Measurements from ENCODE around the gene RANBP17. TPM values are rescaled to one million over a fixed set of nuclear protein-coding genes. Genes with fewer than 3 reads are reported as not detected.
"Not testable (repeated sequence)": the region's sequence is repeated elsewhere in the genome, so short reads cannot be mapped to it uniquely, and the experiment has no call there.

Gene RANBP17
- total and polyA plus RNA-seq, 3 experiments from 2014 or later = not detected

DNA sequence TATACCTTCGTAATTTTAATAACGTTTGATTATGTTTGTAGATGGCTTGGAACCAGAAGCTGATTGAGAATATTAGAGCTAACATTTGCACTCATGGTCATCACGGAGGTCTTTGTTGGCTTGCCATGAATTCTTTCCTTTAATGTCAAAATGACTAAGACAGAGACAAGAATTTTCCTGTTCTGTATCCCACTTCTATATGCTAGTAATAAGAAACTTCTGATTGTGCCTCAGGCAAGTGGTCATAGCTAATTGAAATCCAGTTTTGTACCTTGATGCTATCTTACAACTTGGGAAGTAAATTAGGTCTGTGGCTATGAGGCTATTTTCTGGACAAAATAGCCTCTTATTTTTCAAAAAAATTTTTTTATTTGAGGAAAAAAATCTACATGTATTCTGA is 167.6 kb downstream of the RANBP17 start:
- Mint-ChIP-seq H3K36me3 (no peaks in the 10 kb centered on the region), H3K27ac (no peak overlapping the region), H3K27me3 (no peaks in the 10 kb centered on the region), H3K9me3 (peaks cover 0 to 5% (median 0%) of the 10 kb centered on the region in 5 donors), H3K4me1 (no peaks in the 10 kb centered on the region), H3K4me3 (no peak overlapping the region)
- DNase-seq = no peak
- Histone ChIP-seq H3K27me3 (ENCODE audit: insufficient read depth, low read length, poor library complexity, severe bottlenecking) (no peaks in the 10 kb centered on the region), H3K4me3 (ENCODE audit: low read length) (no peak overlapping the region), H3K36me3 (ENCODE audit: insufficient read depth, low read length) (no peaks in the 10 kb centered on the region), H3K27ac (ENCODE audit: low read depth, low read length) (no peak overlapping the region), H3K9me3 (ENCODE audit: low read length) (no peaks in the 10 kb centered on the region), H3K4me1 (ENCODE audit: insufficient read depth, low read length) (no peaks in the 10 kb centered on the region)
- ChIA-PET POLR2A (no interaction called here), CTCF (no interaction called here)

DNA sequence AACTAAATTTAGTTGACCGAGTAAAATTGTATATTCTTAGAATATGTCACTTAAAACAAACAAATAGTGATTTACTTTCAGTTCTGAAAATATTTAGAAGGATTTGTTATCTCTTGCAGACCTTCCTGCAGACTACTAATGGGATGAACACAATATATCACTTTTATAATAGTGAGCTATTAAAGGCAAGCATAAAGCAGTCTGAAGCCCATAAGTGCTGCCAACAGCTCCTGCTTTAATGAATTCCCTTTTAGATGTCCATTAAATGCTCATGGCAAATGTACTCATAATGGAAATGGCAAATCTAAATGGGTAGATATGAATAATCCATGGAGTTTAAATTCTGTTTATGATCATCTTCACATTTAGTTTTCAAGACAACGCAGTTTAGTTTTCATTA is 170.2 kb downstream of the RANBP17 start:
- Histone ChIP-seq H3K4me3 (ENCODE audit: low read length) (no peak overlapping the region), H3K27ac (ENCODE audit: low read depth, low read length) (no peak overlapping the region), H3K36me3 (ENCODE audit: insufficient read depth, low read length) (no peaks in the 10 kb centered on the region), H3K4me1 (ENCODE audit: insufficient read depth, low read length) (no peaks in the 10 kb centered on the region), H3K9me3 (ENCODE audit: low read length) (no peaks in the 10 kb centered on the region), H3K27me3 (ENCODE audit: insufficient read depth, low read length, poor library complexity, severe bottlenecking) (no peaks in the 10 kb centered on the region)
- CTCF ChIA-PET = no interaction called here
- POLR2A ChIA-PET = no interaction called here
- H3K4me3 Mint-ChIP-seq = no peak overlapping the region
- no peaks in the 10 kb centered on the region for H3K27me3 Mint-ChIP-seq
- no peak overlapping the region for H3K27ac Mint-ChIP-seq
- H3K4me1 Mint-ChIP-seq = no peaks in the 10 kb centered on the region
- peaks cover 0 to 2% (median 0%) of the 10 kb centered on the region in 5 donors for H3K9me3 Mint-ChIP-seq
- H3K36me3 Mint-ChIP-seq = no peaks in the 10 kb centered on the region
- no peak for DNase-seq

DNA sequence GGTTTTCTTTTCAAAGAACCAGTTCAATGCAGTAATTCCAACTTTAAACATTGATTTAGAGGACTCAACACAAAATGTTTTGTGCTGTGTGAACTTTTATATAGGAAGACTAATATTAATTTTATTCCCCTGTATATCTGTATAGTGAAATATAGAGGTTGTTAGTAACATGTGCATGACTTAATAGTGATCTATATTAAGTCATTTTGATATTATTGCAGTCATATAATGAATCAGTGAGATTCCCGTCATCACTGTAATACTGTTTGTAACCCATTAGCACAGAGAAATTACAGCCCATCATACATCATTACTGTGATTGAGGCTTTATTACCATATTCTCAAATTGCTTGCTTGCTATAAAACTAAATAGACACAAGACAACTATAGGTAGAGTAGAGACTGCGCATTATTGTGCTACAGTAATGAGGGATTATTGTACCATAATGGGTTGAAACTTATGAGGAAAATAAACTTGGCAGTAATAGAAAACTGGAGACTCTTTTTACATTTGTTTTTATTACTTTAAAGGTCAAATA is 170.7 kb downstream of the RANBP17 start:
- ChIA-PET CTCF (no interaction called here), POLR2A (no interaction called here)
- DNase-seq = no peak
- Mint-ChIP-seq H3K9me3 (peaks cover 0 to 2% (median 0%) of the 10 kb centered on the region in 5 donors), H3K4me1 (no peaks in the 10 kb centered on the region), H3K27ac (no peak overlapping the region), H3K4me3 (no peak overlapping the region), H3K36me3 (no peaks in the 10 kb centered on the region), H3K27me3 (no peaks in the 10 kb centered on the region)
- Histone ChIP-seq H3K4me1 (ENCODE audit: insufficient read depth, low read length) (no peaks in the 10 kb centered on the region), H3K9me3 (ENCODE audit: low read length) (no peaks in the 10 kb centered on the region), H3K4me3 (ENCODE audit: low read length) (no peak overlapping the region), H3K27me3 (ENCODE audit: insufficient read depth, low read length, poor library complexity, severe bottlenecking) (no peaks in the 10 kb centered on the region), H3K36me3 (ENCODE audit: insufficient read depth, low read length) (no peaks in the 10 kb centered on the region), H3K27ac (ENCODE audit: low read depth, low read length) (no peak overlapping the region)

DNA sequence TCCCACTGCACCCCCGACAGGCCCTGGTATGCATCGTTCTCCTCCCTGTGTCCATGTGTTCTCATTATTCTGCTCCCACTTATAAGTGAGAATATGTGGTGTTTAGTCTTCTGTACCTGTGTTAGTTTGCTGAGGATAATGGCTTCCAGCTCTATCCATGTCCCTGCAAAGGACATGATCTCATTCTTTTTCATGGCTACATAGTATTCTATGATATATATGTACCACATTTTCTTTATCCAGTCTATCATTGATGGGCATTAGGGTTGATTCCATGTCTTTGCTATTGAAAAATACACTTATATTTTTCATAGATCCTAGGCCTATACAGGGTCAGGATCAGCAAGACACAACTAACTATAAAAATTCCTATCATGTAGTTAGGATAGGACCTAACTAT is 180.1 kb downstream of the RANBP17 start:
- H3K36me3 Mint-ChIP-seq; POLR2A ChIA-PET; DNase-seq; H3K27ac ChIP-seq (ENCODE audit: low read depth, low read length); H3K27me3 Mint-ChIP-seq; H3K9me3 Mint-ChIP-seq; H3K4me1 ChIP-seq (ENCODE audit: insufficient read depth, low read length); H3K36me3 ChIP-seq (ENCODE audit: insufficient read depth, low read length); H3K4me3 Mint-ChIP-seq; H3K4me3 ChIP-seq (ENCODE audit: low read length); H3K27ac Mint-ChIP-seq; CTCF ChIA-PET; H3K4me1 Mint-ChIP-seq; H3K9me3 ChIP-seq (ENCODE audit: low read length); H3K27me3 ChIP-seq (ENCODE audit: insufficient read depth, low read length, poor library complexity, severe bottlenecking): not testable (repeated sequence)

DNA sequence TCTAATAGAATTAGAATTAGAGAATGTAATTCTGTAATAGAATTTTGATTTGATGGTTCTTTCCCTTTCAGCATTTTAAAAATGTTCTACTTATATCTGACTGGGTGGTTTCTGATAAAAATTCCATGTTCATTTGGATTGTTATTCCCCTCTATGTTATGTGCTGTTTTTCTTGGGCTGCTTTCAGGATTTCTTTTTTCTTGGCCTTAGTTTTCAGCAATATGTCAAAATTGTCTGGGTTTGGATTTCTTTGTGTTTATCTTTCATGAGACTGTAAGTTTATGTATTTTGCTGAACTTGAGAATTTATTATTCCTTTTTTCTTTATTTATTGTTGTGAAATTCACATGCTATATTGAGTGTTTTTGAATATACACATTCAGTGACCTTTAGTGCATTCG is 189.1 kb downstream of the RANBP17 start:
- ChIA-PET CTCF (no interaction called here), POLR2A (no interaction called here)
- Mint-ChIP-seq H3K27me3 (peaks cover 0 to 1% of the 10 kb centered on the region in 2 donors), H3K36me3 (no peaks in the 10 kb centered on the region), H3K9me3 (peaks cover 4 to 9% (median 7%) of the 10 kb centered on the region in 5 donors), H3K27ac (no peak overlapping the region), H3K4me3 (no peak overlapping the region), H3K4me1 (no peaks in the 10 kb centered on the region)
- Histone ChIP-seq H3K4me3 (ENCODE audit: low read length) (no peak overlapping the region), H3K36me3 (ENCODE audit: insufficient read depth, low read length) (no peaks in the 10 kb centered on the region), H3K9me3 (ENCODE audit: low read length) (no peaks in the 10 kb centered on the region), H3K4me1 (ENCODE audit: insufficient read depth, low read length) (no peaks in the 10 kb centered on the region), H3K27me3 (ENCODE audit: insufficient read depth, low read length, poor library complexity, severe bottlenecking) (no peaks in the 10 kb centered on the region), H3K27ac (ENCODE audit: low read depth, low read length) (no peak overlapping the region)
- DNase-seq = no peak

DNA sequence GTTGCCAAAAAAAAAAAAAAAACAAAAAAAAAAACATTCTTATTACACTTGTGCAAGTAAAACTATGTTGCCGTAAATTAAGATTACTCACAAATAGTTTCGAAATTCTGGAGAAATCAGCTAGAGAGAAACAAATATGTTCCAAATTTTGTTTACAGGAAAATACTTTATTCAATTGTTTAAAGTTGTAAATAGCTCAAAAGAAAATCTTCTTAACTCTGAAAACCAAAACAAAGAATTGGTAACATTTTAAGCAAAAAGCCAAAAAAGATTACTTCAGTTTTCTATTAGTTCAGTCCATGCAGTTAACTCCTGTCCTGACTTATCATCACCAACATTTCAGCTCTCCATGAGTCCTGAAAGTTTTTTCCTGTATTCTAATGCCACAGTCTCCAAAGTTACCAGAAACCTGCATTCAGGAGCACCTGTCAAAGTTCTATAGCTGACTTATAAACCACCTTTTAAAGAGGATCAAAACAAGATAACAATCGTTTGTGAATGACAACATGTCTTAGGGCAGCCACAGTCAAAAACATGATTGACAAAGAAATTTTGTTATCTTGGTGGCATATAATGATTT is 194.1 kb downstream of the RANBP17 start:
- Histone ChIP-seq H3K4me3 (ENCODE audit: low read length) (no peak overlapping the region), H3K9me3 (ENCODE audit: low read length) (no peaks in the 10 kb centered on the region), H3K36me3 (ENCODE audit: insufficient read depth, low read length) (no peaks in the 10 kb centered on the region), H3K27ac (ENCODE audit: low read depth, low read length) (no peak overlapping the region), H3K4me1 (ENCODE audit: insufficient read depth, low read length) (no peaks in the 10 kb centered on the region), H3K27me3 (ENCODE audit: insufficient read depth, low read length, poor library complexity, severe bottlenecking) (no peaks in the 10 kb centered on the region)
- Mint-ChIP-seq H3K27ac (no peak overlapping the region), H3K4me1 (no peaks in the 10 kb centered on the region), H3K9me3 (peaks cover 9 to 20% (median 12%) of the 10 kb centered on the region in 5 donors), H3K27me3 (peaks cover 0 to 1% of the 10 kb centered on the region in 2 donors), H3K4me3 (no peak overlapping the region), H3K36me3 (no peaks in the 10 kb centered on the region)
- DNase-seq = no peak
- ChIA-PET CTCF (no interaction called here), POLR2A (no interaction called here)

DNA sequence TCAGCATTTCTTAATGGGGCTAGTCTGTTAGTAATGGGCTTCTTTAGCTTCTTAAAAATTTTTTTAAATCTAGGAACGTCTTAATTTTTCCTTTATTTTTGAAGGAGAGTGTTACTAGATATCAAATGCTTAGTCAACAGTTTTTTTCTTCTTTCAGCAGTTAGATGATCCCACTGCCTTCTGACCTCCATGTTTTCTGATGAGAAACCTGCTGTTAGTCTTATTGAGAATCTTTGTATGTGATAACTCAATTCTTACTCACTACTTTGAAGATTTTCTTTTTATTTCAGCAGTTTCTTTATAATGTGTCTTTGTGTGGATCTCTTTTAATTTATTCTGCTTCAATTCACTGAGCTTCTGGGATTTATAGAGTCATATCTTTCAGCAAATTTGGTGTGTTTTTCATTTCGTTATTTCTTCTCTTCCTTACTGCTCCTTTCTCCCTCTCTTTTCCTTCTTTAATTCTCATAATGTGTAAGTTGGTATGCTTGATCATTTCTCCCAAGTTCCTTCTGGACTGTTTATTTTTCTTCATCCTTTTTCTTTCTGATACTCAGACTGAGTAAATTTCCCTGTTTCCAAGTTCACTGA is 205.8 kb downstream of the RANBP17 start:
- no peak overlapping the region for H3K4me3 ChIP-seq (ENCODE audit: low read length)
- POLR2A ChIA-PET = no interaction called here
- no peaks in the 10 kb centered on the region for H3K27me3 ChIP-seq (ENCODE audit: insufficient read depth, low read length, poor library complexity, severe bottlenecking)
- no peaks in the 10 kb centered on the region for H3K9me3 ChIP-seq (ENCODE audit: low read length)
- no peaks in the 10 kb centered on the region for H3K27me3 Mint-ChIP-seq
- no peak overlapping the region for H3K27ac Mint-ChIP-seq
- H3K4me1 Mint-ChIP-seq = no peaks in the 10 kb centered on the region
- peaks cover 26 to 42% (median 29%) of the 10 kb centered on the region in 5 donors for H3K9me3 Mint-ChIP-seq
- H3K27ac ChIP-seq (ENCODE audit: low read depth, low read length) = no peak overlapping the region
- no peaks in the 10 kb centered on the region for H3K36me3 ChIP-seq (ENCODE audit: insufficient read depth, low read length)
- no peaks in the 10 kb centered on the region for H3K4me1 ChIP-seq (ENCODE audit: insufficient read depth, low read length)
- no peak overlapping the region for H3K4me3 Mint-ChIP-seq
- no peak for DNase-seq
- CTCF ChIA-PET = no interaction called here
- peaks cover 0 to 3% (median 2%) of the 10 kb centered on the region in 3 donors for H3K36me3 Mint-ChIP-seq

DNA sequence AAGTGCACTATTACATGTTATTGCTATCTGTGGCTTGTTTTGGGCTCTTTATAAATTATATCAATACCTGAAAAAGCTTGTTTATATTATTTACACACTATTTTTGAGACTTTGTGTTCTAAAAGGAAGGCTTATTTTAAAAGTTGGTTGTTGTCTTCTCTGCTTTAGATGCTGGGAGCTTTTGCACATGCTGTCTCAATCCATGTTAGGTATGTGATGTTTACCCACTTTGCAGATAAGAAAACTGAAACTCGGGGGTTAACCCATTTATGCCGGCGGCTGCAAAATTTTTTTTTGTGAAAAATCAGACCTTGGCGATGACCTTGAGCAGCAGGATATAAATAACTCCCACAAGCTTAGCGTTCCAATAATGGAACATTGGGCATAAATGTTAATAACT is 212.9 kb downstream of the RANBP17 start:
- POLR2A ChIA-PET = no interaction called here
- no peak overlapping the region for H3K4me3 Mint-ChIP-seq
- no peaks in the 10 kb centered on the region for H3K36me3 ChIP-seq (ENCODE audit: insufficient read depth, low read length)
- H3K27ac Mint-ChIP-seq = no peak overlapping the region
- no peaks in the 10 kb centered on the region for H3K9me3 ChIP-seq (ENCODE audit: low read length)
- H3K9me3 Mint-ChIP-seq = peaks cover 0 to 17% (median 9%) of the 10 kb centered on the region in 5 donors
- no peak overlapping the region for H3K27ac ChIP-seq (ENCODE audit: low read depth, low read length)
- CTCF ChIA-PET = no interaction called here
- H3K4me1 ChIP-seq (ENCODE audit: insufficient read depth, low read length) = no peaks in the 10 kb centered on the region
- H3K27me3 ChIP-seq (ENCODE audit: insufficient read depth, low read length, poor library complexity, severe bottlenecking) = no peaks in the 10 kb centered on the region
- no peaks in the 10 kb centered on the region for H3K36me3 Mint-ChIP-seq
- no peak overlapping the region for H3K4me3 ChIP-seq (ENCODE audit: low read length)
- DNase-seq = no peak
- peaks cover 0 to 3% of the 10 kb centered on the region in 2 donors for H3K27me3 Mint-ChIP-seq
- no peaks in the 10 kb centered on the region for H3K4me1 Mint-ChIP-seq

All from CD8-positive, alpha-beta memory T cell (primary cell).